HepG2 (cell line): ENCODE results near the gene RAD23A. TPM values are rescaled to one million over a fixed set of nuclear protein-coding genes. Genes with fewer than 3 reads are reported as not detected.

Experiments used
- BORCS8-MEF2B ChIP-seq: sonication (generic); formaldehyde crosslinking; IDR thresholded peaks from 2 replicates; pipeline ENCODE4 v1.8.0; 2022; ENCODE audit warnings: mild to moderate bottlenecking, missing genetic modification reagents
- CAMTA2 ChIP-seq: sonication (generic); formaldehyde crosslinking; IDR thresholded peaks from 2 replicates; pipeline ENCODE4 v1.4.0; 2020; ENCODE audit warnings: mild to moderate bottlenecking, missing genetic modification reagents, borderline replicate concordance
- FOXK1 ChIP-seq: sonication (generic); formaldehyde crosslinking; IDR thresholded peaks from 2 replicates; pipeline ENCODE4 v1.4.0; 2020; ENCODE audit warnings: low read depth, missing genetic modification reagents, borderline replicate concordance
- HCFC1 ChIP-seq: fragments of 150-350 bp; IDR thresholded peaks from 2 replicates; pipeline ENCODE4 v1.6.1; 2014; ENCODE audit warnings: low read depth, low read length
- IKZF4 ChIP-seq: sonication (generic); formaldehyde crosslinking; IDR thresholded peaks from 2 replicates; pipeline ENCODE4 v1.5.1; 2020; ENCODE audit warnings: borderline replicate concordance, mild to moderate bottlenecking, low read depth, missing genetic modification reagents; ENCODE audit errors: not compliant biosample characterization
- MIER3 ChIP-seq: IDR thresholded peaks from 2 replicates; pipeline ENCODE4 v1.6.1; 2016; ENCODE audit warnings: missing compliant biosample characterization, borderline replicate concordance
- MZF1 ChIP-seq: sonication (generic); formaldehyde crosslinking; IDR thresholded peaks from 2 replicates; pipeline ENCODE4 v1.8.1; 2023; ENCODE audit warnings: mild to moderate bottlenecking, missing genetic modification reagents, borderline replicate concordance
- POGZ ChIP-seq: sonication (generic); formaldehyde crosslinking; IDR thresholded peaks from 2 replicates; pipeline ENCODE4 v1.4.0; 2020; ENCODE audit warnings: mild to moderate bottlenecking, missing genetic modification reagents
- POLR2AphosphoS5 ChIP-seq: IDR thresholded peaks from 2 replicates; pipeline ENCODE4 v1.6.1; 2012; ENCODE audit warnings: low read depth, low read length
- ZNF234 ChIP-seq: sonication (generic); formaldehyde crosslinking; conservative IDR thresholded peaks from 2 replicates; pipeline ENCODE4 v1.5.1; 2020; ENCODE audit warnings: mild to moderate bottlenecking, missing genetic modification reagents
- ZNF282 ChIP-seq: fragments of 450-650 bp; IDR thresholded peaks from 2 replicates; pipeline ENCODE4 v1.6.1; 2018; ENCODE audit not compliant: partially characterized antibody
- ZNF382 ChIP-seq: sonication (generic); formaldehyde crosslinking; IDR thresholded peaks from 2 replicates; pipeline ENCODE4 v1.5.0; 2020; ENCODE audit warnings: missing genetic modification reagents, mild to moderate bottlenecking, borderline replicate concordance
- ZNF792 ChIP-seq: IDR thresholded peaks from 2 replicates; pipeline ENCODE4 v1.6.1; 2016
- ZSCAN20 ChIP-seq: sonication (generic); formaldehyde crosslinking; IDR thresholded peaks from 2 replicates; pipeline ENCODE4 v1.4.0; 2020; ENCODE audit warnings: missing genetic modification reagents, mild to moderate bottlenecking, borderline replicate concordance
- polyA plus RNA-seq, 8 experiments: library from polyadenylated mRNA; depleted of rRNA in 3 of 8; stranded (reverse) in 7 of 8; unstranded in 1 of 8; fragments of >200 nt; fragmentation: Illumina TruSeq in 4 of 8; extraction: Trizol in 4 of 8; gene quantifications; 2 replicates each; pipeline versions ENCODE4 v1.2.1 to v1.2.3, GENCODE V29; 2011 to 2016; ENCODE audit warnings: low read depth in 4 of 8, missing spikeins in 1 of 8, mixed read lengths in 1 of 8; ENCODE audit not compliant: insufficient read depth in 1 of 8
- total RNA-seq, 5 experiments: library from RNA; depleted of rRNA; stranded (reverse); fragments of >200 nt; fragmentation: Illumina TruSeq; extraction: Trizol; gene quantifications; 2 replicates each; pipeline ENCODE4 v1.2.3, GENCODE V29; 2016; ENCODE audit warnings: low read depth in 1 of 5
- TF ChIP-seq, protein P1 (sequence below): sonication (generic); formaldehyde crosslinking; IDR thresholded peaks from 2 replicates; pipeline ENCODE4 v1.8.1; 2023; ENCODE audit warnings: missing genetic modification reagents, inconsistent platforms, borderline replicate concordance
- TF ChIP-seq, protein P2 (sequence below): sonication (generic); formaldehyde crosslinking; IDR thresholded peaks from 2 replicates; pipeline ENCODE4 v1.4.0; 2020; ENCODE audit warnings: missing genetic modification reagents
- TF ChIP-seq, protein P3 (sequence below): sonication (generic); formaldehyde crosslinking; IDR thresholded peaks from 2 replicates; pipeline ENCODE4 v1.5.1; 2020; ENCODE audit warnings: missing genetic modification reagents, mild to moderate bottlenecking, borderline replicate concordance
- TF ChIP-seq, protein P4 (sequence below): conservative IDR thresholded peaks from 2 replicates; pipeline ENCODE4 v1.6.1; 2018; ENCODE audit warnings: missing genetic modification reagents
- TF ChIP-seq, protein P5 (sequence below): sonication (generic); formaldehyde crosslinking; IDR thresholded peaks from 2 replicates; pipeline ENCODE4 v1.5.1; 2020; ENCODE audit warnings: mild to moderate bottlenecking, missing genetic modification reagents, moderate library complexity

RAD23A gene
- total and polyA plus RNA-seq, 2 of the 13 experiments (the other 11 are each of a cell fraction or from before 2014, with no cell fraction given), result 42.5 to 54.2 TPM

DNA sequence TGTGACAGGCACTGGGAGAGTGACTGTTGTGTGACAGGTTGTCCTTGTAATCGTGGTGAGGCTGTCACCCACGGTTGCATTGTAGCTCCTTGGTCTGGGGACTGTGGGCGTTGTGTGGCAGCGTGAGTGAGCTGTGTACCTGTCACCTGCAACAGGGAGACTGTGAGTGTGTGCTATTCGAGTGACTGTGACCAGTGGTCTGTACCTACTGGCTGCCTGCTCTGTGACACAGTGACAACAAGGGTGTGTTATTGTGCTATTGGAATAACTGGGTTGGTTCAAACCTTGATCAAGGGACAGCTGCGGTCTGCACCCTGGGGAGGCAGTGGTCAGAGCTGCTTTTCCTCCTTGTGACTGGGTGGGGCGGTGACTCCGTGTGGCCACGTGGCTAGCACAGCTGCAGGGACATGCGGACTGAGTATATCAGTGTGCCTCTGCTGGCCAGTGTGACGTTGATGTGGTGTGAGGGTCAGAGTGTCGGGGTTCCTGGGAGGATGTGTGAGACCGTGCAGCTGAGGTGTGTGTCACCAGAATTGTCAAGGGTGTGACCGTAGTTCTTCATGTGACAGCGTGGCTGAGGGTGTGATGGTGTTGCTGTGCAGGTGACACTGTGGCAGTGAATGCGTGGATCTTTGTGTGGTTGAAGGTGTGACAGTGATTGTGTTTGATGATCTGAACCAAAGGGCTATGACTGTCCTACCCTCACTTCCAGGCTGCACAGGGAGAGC is 39.6 kb downstream of the RAD23A start (continued):
- TF ChIP-seq, protein P1, sequence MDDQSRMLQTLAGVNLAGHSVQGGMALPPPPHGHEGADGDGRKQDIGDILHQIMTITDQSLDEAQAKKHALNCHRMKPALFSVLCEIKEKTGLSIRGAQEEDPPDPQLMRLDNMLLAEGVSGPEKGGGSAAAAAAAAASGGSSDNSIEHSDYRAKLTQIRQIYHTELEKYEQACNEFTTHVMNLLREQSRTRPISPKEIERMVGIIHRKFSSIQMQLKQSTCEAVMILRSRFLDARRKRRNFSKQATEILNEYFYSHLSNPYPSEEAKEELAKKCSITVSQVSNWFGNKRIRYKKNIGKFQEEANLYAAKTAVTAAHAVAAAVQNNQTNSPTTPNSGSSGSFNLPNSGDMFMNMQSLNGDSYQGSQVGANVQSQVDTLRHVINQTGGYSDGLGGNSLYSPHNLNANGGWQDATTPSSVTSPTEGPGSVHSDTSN (CRISPR knock-in tag), result no peak
- TF ChIP-seq, protein P2, sequence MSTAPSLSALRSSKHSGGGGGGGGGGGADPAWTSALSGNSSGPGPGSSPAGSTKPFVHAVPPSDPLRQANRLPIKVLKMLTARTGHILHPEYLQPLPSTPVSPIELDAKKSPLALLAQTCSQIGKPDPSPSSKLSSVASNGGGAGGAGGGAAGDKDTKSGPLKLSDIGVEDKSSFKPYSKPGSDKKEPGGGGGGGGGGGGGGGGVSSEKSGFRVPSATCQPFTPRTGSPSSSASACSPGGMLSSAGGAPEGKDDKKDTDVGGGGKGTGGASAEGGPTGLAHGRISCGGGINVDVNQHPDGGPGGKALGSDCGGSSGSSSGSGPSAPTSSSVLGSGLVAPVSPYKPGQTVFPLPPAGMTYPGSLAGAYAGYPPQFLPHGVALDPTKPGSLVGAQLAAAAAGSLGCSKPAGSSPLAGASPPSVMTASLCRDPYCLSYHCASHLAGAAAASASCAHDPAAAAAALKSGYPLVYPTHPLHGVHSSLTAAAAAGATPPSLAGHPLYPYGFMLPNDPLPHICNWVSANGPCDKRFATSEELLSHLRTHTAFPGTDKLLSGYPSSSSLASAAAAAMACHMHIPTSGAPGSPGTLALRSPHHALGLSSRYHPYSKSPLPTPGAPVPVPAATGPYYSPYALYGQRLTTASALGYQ (CRISPR knock-in tag), result no peak
- no peak for TF ChIP-seq ZNF234 (CRISPR knock-in tag)
- TF ChIP-seq FOXK1 (CRISPR knock-in tag), result peak; percentile 58; the same call in 1 of the 2 replicates
- TF ChIP-seq ZSCAN20 (CRISPR knock-in tag), result no peak
- no peak for TF ChIP-seq POGZ
- peak; percentile 74; the same call in 1 of the 2 replicates for TF ChIP-seq ZNF792 (CRISPR knock-in tag)
- no peak for TF ChIP-seq CAMTA2 (CRISPR knock-in tag)
- TF ChIP-seq, protein P3, sequence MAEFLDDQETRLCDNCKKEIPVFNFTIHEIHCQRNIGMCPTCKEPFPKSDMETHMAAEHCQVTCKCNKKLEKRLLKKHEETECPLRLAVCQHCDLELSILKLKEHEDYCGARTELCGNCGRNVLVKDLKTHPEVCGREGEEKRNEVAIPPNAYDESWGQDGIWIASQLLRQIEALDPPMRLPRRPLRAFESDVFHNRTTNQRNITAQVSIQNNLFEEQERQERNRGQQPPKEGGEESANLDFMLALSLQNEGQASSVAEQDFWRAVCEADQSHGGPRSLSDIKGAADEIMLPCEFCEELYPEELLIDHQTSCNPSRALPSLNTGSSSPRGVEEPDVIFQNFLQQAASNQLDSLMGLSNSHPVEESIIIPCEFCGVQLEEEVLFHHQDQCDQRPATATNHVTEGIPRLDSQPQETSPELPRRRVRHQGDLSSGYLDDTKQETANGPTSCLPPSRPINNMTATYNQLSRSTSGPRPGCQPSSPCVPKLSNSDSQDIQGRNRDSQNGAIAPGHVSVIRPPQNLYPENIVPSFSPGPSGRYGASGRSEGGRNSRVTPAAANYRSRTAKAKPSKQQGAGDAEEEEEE (CRISPR knock-in tag), result no peak; the same call in 1 of the 2 replicates
- no peak for TF ChIP-seq MIER3 (CRISPR knock-in tag)
- TF ChIP-seq POLR2AphosphoS5, result no peak; the same call in 1 of the 2 replicates
- TF ChIP-seq, protein P4, sequence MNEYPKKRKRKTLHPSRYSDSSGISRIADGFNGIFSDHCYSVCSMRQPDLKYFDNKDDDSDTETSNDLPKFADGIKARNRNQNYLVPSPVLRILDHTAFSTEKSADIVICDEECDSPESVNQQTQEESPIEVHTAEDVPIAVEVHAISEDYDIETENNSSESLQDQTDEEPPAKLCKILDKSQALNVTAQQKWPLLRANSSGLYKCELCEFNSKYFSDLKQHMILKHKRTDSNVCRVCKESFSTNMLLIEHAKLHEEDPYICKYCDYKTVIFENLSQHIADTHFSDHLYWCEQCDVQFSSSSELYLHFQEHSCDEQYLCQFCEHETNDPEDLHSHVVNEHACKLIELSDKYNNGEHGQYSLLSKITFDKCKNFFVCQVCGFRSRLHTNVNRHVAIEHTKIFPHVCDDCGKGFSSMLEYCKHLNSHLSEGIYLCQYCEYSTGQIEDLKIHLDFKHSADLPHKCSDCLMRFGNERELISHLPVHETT (CRISPR knock-in tag), result no peak
- no peak for TF ChIP-seq ZNF282
- TF ChIP-seq HCFC1, result no peak
- TF ChIP-seq BORCS8-MEF2B (CRISPR knock-in tag), result no peak
- peak; percentile 97 for TF ChIP-seq MZF1 (CRISPR knock-in tag)
- peak; percentile 39 for TF ChIP-seq IKZF4 (CRISPR knock-in tag)
- TF ChIP-seq, protein P5, sequence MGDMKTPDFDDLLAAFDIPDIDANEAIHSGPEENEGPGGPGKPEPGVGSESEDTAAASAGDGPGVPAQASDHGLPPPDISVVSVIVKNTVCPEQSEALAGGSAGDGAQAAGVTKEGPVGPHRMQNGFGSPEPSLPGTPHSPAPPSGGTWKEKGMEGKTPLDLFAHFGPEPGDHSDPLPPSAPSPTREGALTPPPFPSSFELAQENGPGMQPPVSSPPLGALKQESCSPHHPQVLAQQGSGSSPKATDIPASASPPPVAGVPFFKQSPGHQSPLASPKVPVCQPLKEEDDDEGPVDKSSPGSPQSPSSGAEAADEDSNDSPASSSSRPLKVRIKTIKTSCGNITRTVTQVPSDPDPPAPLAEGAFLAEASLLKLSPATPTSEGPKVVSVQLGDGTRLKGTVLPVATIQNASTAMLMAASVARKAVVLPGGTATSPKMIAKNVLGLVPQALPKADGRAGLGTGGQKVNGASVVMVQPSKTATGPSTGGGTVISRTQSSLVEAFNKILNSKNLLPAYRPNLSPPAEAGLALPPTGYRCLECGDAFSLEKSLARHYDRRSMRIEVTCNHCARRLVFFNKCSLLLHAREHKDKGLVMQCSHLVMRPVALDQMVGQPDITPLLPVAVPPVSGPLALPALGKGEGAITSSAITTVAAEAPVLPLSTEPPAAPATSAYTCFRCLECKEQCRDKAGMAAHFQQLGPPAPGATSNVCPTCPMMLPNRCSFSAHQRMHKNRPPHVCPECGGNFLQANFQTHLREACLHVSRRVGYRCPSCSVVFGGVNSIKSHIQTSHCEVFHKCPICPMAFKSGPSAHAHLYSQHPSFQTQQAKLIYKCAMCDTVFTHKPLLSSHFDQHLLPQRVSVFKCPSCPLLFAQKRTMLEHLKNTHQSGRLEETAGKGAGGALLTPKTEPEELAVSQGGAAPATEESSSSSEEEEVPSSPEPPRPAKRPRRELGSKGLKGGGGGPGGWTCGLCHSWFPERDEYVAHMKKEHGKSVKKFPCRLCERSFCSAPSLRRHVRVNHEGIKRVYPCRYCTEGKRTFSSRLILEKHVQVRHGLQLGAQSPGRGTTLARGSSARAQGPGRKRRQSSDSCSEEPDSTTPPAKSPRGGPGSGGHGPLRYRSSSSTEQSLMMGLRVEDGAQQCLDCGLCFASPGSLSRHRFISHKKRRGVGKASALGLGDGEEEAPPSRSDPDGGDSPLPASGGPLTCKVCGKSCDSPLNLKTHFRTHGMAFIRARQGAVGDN (CRISPR knock-in tag), result peak; percentile 96
- no peak for TF ChIP-seq ZNF382 (CRISPR knock-in tag)
